ENCODE results near the gene STAT3. TPM values are rescaled to one million over a fixed set of nuclear protein-coding genes. Genes with fewer than 3 reads are reported as not detected.
A peak's percentile ranks its signal among the peaks of the same experiment; 100 is the strongest.

STAT3 gene
- total and polyA plus RNA-seq, 12 donors: 33.9 to 398 (median 109) TPM

DNA sequence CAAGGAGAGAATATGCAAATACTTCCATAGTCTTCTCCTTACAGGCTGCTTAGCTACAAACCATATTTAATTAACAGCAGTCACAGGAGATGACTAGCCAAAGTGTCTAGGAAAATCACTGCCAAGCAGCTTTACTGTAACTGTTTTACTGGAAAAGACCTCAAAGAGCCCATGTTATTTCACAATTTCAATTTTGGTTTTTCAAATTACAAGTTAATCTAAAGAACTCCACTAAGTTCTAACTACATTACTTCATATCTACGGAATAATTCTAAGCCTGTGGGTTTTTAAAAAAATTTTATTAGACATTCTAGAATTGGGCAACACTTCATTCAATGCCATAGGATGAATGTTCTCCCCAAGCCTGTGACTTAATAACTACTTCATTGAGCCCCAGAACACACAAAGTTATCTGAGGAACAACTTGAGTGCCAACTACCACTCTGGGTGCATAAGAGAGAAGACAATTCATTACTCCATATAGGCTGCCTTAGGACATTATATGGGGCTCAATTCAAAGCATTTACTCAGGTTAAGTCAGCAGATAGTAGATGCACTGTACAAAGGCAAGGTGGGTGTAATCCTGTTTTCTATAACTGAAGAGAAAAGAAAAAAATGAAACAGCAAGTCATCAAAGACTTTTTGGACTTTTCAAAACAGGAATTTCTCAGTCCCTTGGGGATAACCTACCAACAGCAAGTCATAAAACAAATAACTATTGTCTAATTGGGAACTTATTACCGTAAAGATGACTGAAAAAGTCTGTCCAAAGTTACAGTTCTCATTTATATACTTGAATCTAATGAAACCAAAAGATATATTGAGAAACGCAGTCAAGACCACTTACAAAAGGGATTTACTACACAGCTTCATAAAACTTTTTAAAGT lies 33.0 kb downstream of the STAT3 start:
- DNase-seq (no peak), ATAC-seq (no peak)
- peaks cover 0 to 22% (median 0%) of the 10 kb centered on the region in 9 donors for H3K36me3 ChIP-seq
- intact Hi-C loops (cut with DNase I): no loop called here
- no peak overlapping the region for H3K4me3 ChIP-seq
- H3K27ac ChIP-seq: peak overlapping the region in 3 of 10 donors; percentile 13 to 32 (median 28)
- no peak for TF ChIP-seq CTCF (IDR thresholded peaks at IDR 0.05)
- no peaks in the 10 kb centered on the region for H3K27me3 ChIP-seq
- WGBS, 2 donors: 67 to 74% methylated on average over 3 of the region's 3 CpGs
- no peaks in the 10 kb centered on the region for H3K9me3 ChIP-seq
- H3K4me1 ChIP-seq: peaks cover 0 to 86% (median 53%) of the 10 kb centered on the region in 9 donors

- Histone ChIP-seq H3K27me3 (no peaks in the 10 kb centered on the region), H3K27ac (peak overlapping the region in 3 of 10 donors; percentile 28 to 67 (median 29)), H3K36me3 (peaks cover 0 to 62% (median 32%) of the 10 kb centered on the region in 9 donors), H3K9me3 (no peaks in the 10 kb centered on the region), H3K4me1 (peaks cover 9 to 63% (median 39%) of the 10 kb centered on the region in 9 donors), H3K4me3 (no peak overlapping the region)
- ATAC-seq (no peak), DNase-seq (no peak)
- intact Hi-C loops (cut with DNase I): loop anchor here in 2 of 10 donors (5.0 kb wide), 1 partner anchor 39 kb away; the partner anchor contains the start of gene STAT3 (in 2 of the 2)
- TF ChIP-seq CTCF (IDR thresholded peaks at IDR 0.05): no peak
- WGBS, 2 donors: 98 to 100% methylated on average over 3 of the region's 3 CpGs
These were observed 40.1 kb downstream of the STAT3 start for GRCh38 chr17:42348104-42348503.

- intact Hi-C loops (cut with DNase I): loop anchor here in 2 of 10 donors (5.0 kb wide), 1 partner anchor 40 kb away; the partner anchor contains the start of gene STAT3 (in 2 of the 2)
- Histone ChIP-seq H3K36me3 (peaks cover 0 to 67% (median 35%) of the 10 kb centered on the region in 9 donors), H3K9me3 (no peaks in the 10 kb centered on the region), H3K27ac (peak overlapping the region in 6 of 10 donors; percentile 17 to 67 (median 30)), H3K4me3 (no peak overlapping the region), H3K27me3 (no peaks in the 10 kb centered on the region), H3K4me1 (peaks cover 9 to 58% (median 39%) of the 10 kb centered on the region in 9 donors)
- 79 to 89% methylated on average over 3 of the region's 3 CpGs for WGBS, 2 donors
- DNase-seq (no peak), ATAC-seq (peak in 3 of 8 donors; percentile 10 to 18 (median 17))
- TF ChIP-seq CTCF (IDR thresholded peaks at IDR 0.05): no peak
These were observed 40.6 kb downstream of the STAT3 start for GRCh38 chr17:42347606-42348005.

- intact Hi-C loops (cut with DNase I): loop anchor here in 2 of 10 donors (5.0 kb wide), 1 partner anchor 40 kb away; the partner anchor contains the start of gene STAT3 (in 2 of the 2)
These were observed 41.0 kb downstream of the STAT3 start for GRCh38 chr17:42347198-42347597.

More at GRCh38 chr17:42347198-42347597, 41.0 kb downstream of the STAT3 start:
- Histone ChIP-seq H3K27ac (peak overlapping the region in 6 of 10 donors; percentile 17 to 67 (median 30)), H3K9me3 (no peaks in the 10 kb centered on the region), H3K4me3 (no peak overlapping the region), H3K27me3 (no peaks in the 10 kb centered on the region), H3K36me3 (peaks cover 0 to 72% (median 39%) of the 10 kb centered on the region in 9 donors), H3K4me1 (peaks cover 9 to 57% (median 39%) of the 10 kb centered on the region in 9 donors)
- no peak for TF ChIP-seq CTCF (IDR thresholded peaks at IDR 0.05)
- ATAC-seq (peak in 7 of 8 donors; percentile 25 to 59 (median 50)), DNase-seq (peak in 1 of 2 donors; percentile 65)
